IPS-20b (cell line): ENCODE results near the gene CARS1.

Source experiments
- H3K27ac ChIP-seq: one replicate; pipeline ENCODE4 v1.5.1; 2013; ENCODE audit warnings: low read length
- H3K27me3 ChIP-seq: 2 replicates; pipeline ENCODE4 v1.6.1; 2013; ENCODE audit warnings: mild to moderate bottlenecking, low read length, inconsistent platforms; ENCODE audit not compliant: insufficient read depth
- H3K36me3 ChIP-seq: 2 replicates; pipeline ENCODE4 v1.6.1; 2013; ENCODE audit warnings: low read depth, mild to moderate bottlenecking, inconsistent platforms, low read length, moderate library complexity; ENCODE audit not compliant: insufficient read depth
- H3K4me1 ChIP-seq: 2 replicates; pipeline ENCODE4 v1.6.1; 2013; ENCODE audit warnings: mild to moderate bottlenecking, control low read depth, inconsistent platforms, low read length, moderate library complexity; ENCODE audit not compliant: insufficient read depth
- H3K4me3 ChIP-seq: 2 replicates; pipeline ENCODE4 v1.5.1; 2013; ENCODE audit warnings: mild to moderate bottlenecking, low read length, inconsistent platforms
- H3K9ac ChIP-seq: 2 replicates; pipeline ENCODE4 v1.6.1; 2013; ENCODE audit warnings: low read depth, mild to moderate bottlenecking, inconsistent platforms, low read length, moderate library complexity
- H3K9me3 ChIP-seq: 2 replicates; pipeline ENCODE4 v1.6.1; 2013; ENCODE audit warnings: mild to moderate bottlenecking, low read depth, low read length, inconsistent platforms; ENCODE audit not compliant: insufficient read depth

CARS1 gene

GRCh38 chr11:2998073-2998850, 59.0 kb downstream of the CARS1 start:
- Histone ChIP-seq H3K27me3 (no peaks in the 10 kb centered on the region), H3K9ac (no peak overlapping the region), H3K4me1 (peaks cover under 1% of the 10 kb centered on the region; the same call in 1 of the 2 replicates), H3K4me3 (no peak overlapping the region), H3K9me3 (no peaks in the 10 kb centered on the region), H3K36me3 (peaks cover 41% of the 10 kb centered on the region), H3K27ac (no peak overlapping the region)

DNA sequence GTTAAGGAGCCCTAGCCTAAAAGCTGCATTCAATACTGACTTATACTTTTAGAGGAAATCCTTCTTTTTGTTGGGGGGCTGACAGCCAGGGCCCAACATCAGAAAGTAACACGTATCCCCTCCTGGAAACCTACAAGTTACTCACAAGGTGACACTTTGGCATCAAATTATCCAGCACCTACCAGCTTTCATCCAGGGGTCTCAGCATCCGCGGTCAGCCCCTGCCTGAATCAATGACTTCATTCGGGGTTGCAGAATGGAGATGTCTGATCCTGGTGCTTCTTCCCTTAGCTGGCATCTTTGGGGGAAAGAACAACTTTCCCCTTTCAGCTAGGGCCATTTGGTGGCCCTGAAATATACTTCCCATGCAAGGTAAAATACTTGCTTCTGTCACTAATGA, 59.8 kb downstream of the CARS1 start:
- Histone ChIP-seq H3K4me3 (no peak overlapping the region), H3K9me3 (no peaks in the 10 kb centered on the region), H3K27me3 (no peaks in the 10 kb centered on the region), H3K36me3 (peaks cover 33% of the 10 kb centered on the region), H3K9ac (no peak overlapping the region), H3K27ac (no peak overlapping the region), H3K4me1 (peaks cover 4% of the 10 kb centered on the region; the same call in 1 of the 2 replicates)

DNA sequence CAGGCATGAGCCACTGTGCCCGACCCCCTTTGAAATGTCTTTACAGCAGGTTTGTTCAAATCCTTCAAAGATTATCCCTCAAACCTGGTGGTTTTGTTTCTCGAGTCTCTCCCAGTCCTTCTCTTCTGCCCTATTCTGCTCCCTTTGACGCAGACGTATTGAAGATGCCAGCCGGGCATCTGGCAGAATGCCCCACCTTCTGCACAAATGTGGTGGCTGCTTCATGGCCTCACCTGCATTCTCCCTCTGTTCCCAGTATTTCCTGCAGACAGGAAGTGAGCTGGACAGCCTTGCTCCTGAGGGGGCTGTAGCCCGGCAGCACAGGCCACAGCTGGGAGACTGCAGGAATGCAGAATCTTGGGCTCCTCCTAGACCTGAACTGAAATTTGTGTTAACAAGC, 60.2 kb downstream of the CARS1 start:
- no peaks in the 10 kb centered on the region for H3K9me3 ChIP-seq
- no peak overlapping the region for H3K27ac ChIP-seq
- H3K4me3 ChIP-seq: no peak overlapping the region

DNA sequence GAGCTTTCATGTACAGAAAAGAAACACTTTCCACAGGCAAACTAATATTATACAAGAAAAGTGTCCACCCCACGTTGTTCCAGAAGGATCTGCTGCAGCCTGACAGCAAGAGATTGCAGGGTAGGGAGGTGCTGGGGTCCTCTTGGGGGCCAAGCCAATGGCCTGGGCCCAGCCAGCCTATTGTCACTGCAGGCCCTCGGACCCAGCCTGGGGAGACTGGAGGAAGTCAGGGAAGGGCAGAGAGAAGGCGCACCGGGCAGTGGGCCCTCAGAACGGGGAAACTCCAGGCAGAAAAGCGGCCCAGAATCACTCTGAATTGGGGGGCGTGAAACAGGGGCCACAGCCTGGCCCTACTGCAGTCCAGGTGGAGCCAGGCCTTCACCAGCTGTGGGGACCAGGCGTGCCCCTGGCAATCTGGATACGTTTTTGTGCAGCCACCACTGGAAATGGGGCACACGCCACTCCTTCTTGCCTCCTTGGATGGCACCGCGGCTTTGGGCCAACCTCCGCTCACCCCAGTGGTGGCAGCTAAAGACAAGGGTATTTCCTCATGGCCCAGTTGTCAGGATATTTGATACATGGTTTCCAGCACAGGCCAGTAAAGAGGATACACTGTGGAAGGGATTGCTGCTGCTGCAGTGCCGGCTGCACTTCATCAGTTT, 61.2 kb downstream of the CARS1 start:
- H3K27ac ChIP-seq: no peak overlapping the region
- peaks cover 4% of the 10 kb centered on the region; the same call in 1 of the 2 replicates for H3K4me1 ChIP-seq
- H3K36me3 ChIP-seq: peaks cover 19% of the 10 kb centered on the region
- H3K4me3 ChIP-seq: no peak overlapping the region
- H3K9ac ChIP-seq: no peak overlapping the region
- no peaks in the 10 kb centered on the region for H3K27me3 ChIP-seq
- no peaks in the 10 kb centered on the region for H3K9me3 ChIP-seq

More for the DNA sequence above, 60.2 kb downstream of the CARS1 start:
- Histone ChIP-seq H3K36me3 (peaks cover 29% of the 10 kb centered on the region), H3K9ac (no peak overlapping the region), H3K27me3 (no peaks in the 10 kb centered on the region), H3K4me1 (peaks cover 4% of the 10 kb centered on the region; the same call in 1 of the 2 replicates)

DNA sequence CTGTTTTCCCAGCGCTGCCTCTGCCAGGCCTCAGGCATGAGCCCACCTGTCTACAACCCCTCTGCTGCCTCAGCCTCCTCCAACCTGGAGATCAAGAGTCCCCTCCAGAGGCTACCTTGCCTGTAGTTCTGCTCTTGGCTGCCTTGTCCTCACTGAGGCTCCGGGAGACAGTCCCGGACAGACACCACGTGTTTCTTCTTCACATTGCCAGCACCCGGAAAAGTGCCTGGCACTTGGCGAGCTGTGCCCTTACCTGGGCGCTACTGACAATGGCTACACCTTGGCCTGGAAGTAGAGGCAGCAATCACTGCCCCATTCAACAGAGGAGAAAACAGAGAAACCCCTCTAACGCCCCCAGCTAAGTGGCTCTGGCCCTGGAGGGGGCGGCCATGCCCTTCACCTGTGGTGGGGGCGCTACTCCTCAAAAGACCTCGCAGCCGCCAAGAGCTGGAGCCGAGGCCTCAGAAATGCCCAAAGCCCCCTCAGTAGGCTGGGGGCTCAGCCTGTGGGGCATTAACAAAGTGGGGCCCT, 62.1 kb downstream of the CARS1 start:
- no peak overlapping the region for H3K27ac ChIP-seq
- H3K27me3 ChIP-seq: no peaks in the 10 kb centered on the region
- H3K4me3 ChIP-seq: no peak overlapping the region
- H3K36me3 ChIP-seq: peaks cover 10% of the 10 kb centered on the region; the same call in 1 of the 2 replicates
- no peak overlapping the region for H3K9ac ChIP-seq
- peaks cover 9% of the 10 kb centered on the region; the same call in 1 of the 2 replicates for H3K4me1 ChIP-seq
- no peaks in the 10 kb centered on the region for H3K9me3 ChIP-seq

DNA sequence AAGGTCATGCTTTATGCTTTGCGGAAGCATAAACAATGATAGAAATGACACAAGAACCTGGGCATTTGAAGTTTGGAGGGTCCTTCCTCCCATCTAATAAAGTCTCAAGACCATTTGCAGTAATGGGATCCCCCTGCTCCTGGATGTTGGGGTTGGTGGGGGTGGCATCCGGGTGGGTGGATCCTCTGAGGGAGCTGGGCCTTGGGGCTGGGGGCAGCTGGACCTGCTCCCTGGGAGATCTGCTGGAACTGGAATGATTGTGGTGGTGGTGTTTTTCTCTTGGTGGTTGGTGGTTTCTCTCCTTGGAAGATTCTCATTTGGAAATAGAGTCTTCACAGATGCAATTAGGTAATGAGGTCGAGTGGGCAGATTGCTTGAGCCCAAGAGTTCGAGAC, 62.9 kb downstream of the CARS1 start:
- Histone ChIP-seq H3K4me3 (no peak overlapping the region), H3K27ac (no peak overlapping the region), H3K27me3 (no peaks in the 10 kb centered on the region), H3K36me3 (peaks cover 2% of the 10 kb centered on the region; the same call in 1 of the 2 replicates), H3K9ac (no peak overlapping the region), H3K4me1 (peaks cover 12% of the 10 kb centered on the region; the same call in 1 of the 2 replicates), H3K9me3 (no peaks in the 10 kb centered on the region)

- Histone ChIP-seq H3K4me3 (peak overlapping the region; percentile 100), H3K27me3 (no peaks in the 10 kb centered on the region), H3K27ac (peak overlapping the region; percentile 83), H3K9ac (peak overlapping the region; percentile 89), H3K4me1 (peaks cover 19% of the 10 kb centered on the region), H3K9me3 (no peaks in the 10 kb centered on the region), H3K36me3 (peaks cover 1% of the 10 kb centered on the region)
These were observed 64.3 kb downstream of the CARS1 start for GRCh38 chr11:2992997-2993325.

DNA sequence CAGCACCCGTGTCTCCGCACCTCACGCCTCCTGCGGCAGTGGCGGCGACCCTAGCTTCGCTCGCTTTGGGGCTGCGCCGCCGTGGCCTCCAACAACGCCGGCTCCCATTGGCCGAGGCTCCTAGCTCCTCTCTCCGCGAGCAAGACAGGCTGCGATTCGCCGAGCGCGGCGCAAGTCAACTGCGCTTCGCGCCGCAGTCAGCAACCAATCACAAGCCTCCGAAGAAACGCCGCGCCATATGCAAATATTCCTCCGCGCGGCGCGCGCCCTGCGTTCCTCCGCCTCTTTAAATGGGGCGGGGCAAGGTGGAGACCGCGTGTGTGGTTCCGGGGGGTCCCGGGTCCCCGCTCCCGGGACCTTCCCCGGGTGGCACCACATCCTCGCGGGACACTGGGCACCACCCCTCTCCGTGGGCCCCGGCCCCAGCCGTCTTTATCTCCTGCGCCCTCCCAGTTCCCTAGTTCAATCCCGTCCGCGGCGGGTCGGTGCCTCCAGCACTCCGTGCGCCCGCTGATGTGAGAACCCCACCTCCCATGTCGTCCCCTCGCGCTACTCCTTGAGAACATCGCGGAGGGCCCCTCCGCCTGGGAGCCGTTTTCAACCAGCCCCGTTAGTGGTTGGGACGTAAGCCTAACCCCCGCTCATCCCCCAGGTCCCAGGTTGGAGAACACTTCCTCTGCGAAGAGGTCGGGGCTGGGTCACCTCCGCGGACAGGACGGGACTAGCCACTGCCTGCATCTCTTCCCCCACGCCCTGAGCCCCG, 64.8 kb downstream of the CARS1 start, which contains the start of gene NAP1L4:
TSS of gene NAP1L4 (minus strand) at position 96 of the 763 bp plus-strand sequence. CDS start 13,109 bp downstream, outside the sequence.
- H3K4me1 ChIP-seq: peaks cover 22% of the 10 kb centered on the region
- no peaks in the 10 kb centered on the region for H3K9me3 ChIP-seq
- H3K36me3 ChIP-seq: peaks cover 4% of the 10 kb centered on the region
- peak within 1 kb of the TSS; percentile 95 for H3K9ac ChIP-seq
- no peaks in the 10 kb centered on the region for H3K27me3 ChIP-seq
- peak within 1 kb of the TSS; percentile 83 for H3K27ac ChIP-seq
- H3K4me3 ChIP-seq: peak within 1 kb of the TSS; percentile 100

GRCh38 chr11:2991452-2992233, 65.6 kb downstream of the CARS1 start:
- H3K4me1 ChIP-seq: peaks cover 22% of the 10 kb centered on the region
- H3K9ac ChIP-seq: peak overlapping the region; percentile 95
- no peaks in the 10 kb centered on the region for H3K9me3 ChIP-seq
- H3K4me3 ChIP-seq: peak overlapping the region; percentile 100
- peaks cover 11% of the 10 kb centered on the region for H3K36me3 ChIP-seq
- peak overlapping the region; percentile 76 for H3K27ac ChIP-seq
- H3K27me3 ChIP-seq: no peaks in the 10 kb centered on the region

GRCh38 chr11:2990617-2991451, 66.4 kb downstream of the CARS1 start:
- H3K27ac ChIP-seq: peak overlapping the region; percentile 76
- H3K9ac ChIP-seq: peak overlapping the region; percentile 95
- peaks cover 22% of the 10 kb centered on the region for H3K4me1 ChIP-seq
- H3K36me3 ChIP-seq: peaks cover 11% of the 10 kb centered on the region
- peak overlapping the region; percentile 100 for H3K4me3 ChIP-seq
- H3K27me3 ChIP-seq: no peaks in the 10 kb centered on the region
- H3K9me3 ChIP-seq: no peaks in the 10 kb centered on the region
